ENCODE measurements around the gene WDFY2.
"Not testable (repeated sequence)": the region's sequence is repeated elsewhere in the genome, so short reads cannot be mapped to it uniquely, and the experiment has no call there.

The WDFY2 gene, protein sequence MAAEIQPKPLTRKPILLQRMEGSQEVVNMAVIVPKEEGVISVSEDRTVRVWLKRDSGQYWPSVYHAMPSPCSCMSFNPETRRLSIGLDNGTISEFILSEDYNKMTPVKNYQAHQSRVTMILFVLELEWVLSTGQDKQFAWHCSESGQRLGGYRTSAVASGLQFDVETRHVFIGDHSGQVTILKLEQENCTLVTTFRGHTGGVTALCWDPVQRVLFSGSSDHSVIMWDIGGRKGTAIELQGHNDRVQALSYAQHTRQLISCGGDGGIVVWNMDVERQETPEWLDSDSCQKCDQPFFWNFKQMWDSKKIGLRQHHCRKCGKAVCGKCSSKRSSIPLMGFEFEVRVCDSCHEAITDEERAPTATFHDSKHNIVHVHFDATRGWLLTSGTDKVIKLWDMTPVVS

DNA sequence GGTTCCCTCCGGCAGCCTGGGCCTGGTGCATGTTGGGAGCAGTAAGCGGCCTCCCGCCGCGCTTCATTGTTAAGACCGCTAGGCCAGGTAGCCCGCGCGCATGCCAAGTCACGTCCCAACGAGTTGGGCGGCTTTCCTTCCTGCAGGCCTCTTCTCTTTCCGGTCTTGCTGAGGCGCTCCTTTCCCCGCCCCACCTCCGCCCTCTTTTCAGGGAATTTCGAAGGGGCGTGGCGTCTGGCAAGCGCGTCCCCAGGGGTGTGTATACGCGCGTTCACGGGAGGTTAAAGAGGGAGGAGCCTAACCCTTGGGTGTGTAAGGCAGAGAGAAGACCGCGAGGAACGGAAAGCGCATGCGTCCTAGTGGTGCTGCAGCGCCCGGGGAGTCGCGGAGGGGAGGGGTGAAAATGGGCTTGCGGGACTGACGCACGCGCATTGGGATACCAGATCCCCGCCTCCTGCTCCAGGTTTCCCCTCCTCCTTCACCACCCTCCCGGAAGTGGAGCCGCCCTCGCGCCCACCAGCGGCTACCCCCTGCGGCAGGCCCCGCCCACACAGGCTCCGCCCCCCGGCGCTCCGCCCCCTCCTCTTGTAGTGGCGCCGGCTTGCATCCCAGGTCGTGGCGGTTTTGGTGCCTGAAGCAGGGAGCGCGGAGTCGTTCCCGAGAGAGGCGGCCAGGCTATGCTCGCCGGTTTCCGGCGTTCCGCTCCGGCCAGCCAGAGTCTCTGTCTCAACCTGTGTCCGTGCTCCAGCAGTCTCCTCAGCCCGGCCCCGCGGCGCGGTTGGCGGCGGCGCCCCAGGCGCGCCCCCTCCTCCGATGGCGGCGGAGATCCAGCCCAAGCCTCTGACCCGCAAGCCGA is at the start of gene WDFY2:
TSS of gene WDFY2 (plus strand) at position 588 of the 856 bp plus-strand sequence. CDS start at position 814, 226 bp downstream.
- peak; percentile 99 for DNase-seq (ENCODE audit: low spot score)

GRCh38 chr13:51538591-51539179 is 45.6 kb upstream of the WDFY2 start:
- DNase-seq (ENCODE audit: low spot score), result no peak

GRCh38 chr13:51539887-51540286 is 44.4 kb upstream of the WDFY2 start:
- peak; percentile 40 for DNase-seq (ENCODE audit: low spot score)

DNA sequence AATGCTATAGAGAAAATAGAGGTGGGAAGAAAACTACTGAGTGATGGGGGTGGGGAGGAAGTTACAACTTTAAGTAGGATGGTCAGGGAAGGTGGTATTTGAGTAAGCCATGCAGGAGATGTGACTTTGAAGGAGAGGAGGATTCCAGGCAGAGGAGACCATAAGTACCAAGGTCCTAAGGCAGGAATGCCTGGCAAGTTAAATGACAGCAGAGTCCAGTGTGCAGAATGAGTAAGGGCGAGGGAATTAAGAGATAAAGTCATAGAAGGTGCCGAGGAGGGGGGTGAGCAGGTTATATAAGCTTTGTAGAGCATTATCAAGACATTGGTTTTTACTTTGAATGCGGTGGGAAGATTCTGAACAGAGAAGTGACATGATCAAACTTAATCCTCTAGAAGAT is 43.2 kb upstream of the WDFY2 start:
- no peak for DNase-seq (ENCODE audit: low spot score)

GRCh38 chr13:51541809-51542258 is 42.4 kb upstream of the WDFY2 start:
- DNase-seq (ENCODE audit: low spot score), result no peak

DNA sequence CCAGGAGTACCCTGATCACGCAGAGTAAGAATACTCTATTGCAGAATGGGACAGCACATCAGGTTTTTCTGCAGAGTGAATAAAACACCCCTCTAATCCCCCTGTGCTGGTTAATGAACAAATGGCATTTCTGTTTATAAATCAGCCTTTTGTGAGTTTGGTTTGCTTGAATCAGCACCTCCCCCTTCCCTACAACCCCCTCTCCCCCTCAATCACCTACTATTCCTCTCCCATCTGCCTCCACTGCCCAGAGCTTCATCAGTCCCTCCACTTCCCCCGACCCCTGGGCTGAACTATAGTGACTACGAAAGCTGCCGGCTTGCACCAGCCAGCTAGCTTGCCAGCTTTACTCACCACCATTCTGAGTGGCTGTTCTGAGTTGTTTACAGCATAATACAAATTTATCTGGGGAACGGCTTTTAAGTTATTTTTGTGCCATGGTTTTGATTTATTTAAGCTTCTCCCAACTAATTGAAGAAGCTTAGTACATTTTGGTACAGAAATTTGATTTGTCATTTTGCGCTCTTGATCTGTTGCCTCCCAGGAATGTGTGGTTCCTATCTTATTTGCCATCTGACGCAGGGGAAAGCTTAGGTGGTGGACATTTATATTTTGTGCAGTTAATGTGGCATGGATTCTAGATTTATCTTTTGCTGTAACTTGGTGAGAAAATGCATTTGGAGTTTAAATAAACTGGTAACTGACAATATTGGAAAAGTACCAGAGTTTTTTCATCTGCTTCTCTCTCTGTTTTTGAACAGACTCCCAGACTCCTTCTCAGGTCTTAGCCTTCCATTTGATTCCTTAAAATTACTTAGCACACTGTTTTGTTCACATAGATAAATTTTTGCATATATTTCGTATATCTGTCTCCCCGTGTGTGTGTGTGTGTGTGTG is 41.7 kb upstream of the WDFY2 start:
- no peak for DNase-seq (ENCODE audit: low spot score)

DNA sequence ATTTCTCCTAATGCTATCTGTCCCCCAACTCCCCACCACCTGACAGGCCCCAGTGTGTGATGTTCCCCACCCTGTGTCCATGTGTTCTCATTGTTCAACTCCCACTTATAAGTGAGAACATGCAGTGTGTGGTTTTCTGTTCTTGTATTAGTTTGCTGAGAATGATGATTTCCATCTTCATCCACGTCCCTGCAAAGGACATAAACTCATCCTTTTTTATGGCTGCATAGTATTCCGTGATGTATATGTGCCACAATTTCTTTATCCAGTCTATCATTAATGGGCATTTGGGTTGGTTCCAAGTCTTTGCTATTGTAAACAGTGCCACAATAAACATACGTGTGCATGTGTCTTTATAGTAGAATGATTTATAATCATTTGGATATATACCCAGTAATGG is 38.8 kb upstream of the WDFY2 start:
- not testable (repeated sequence) for DNase-seq (ENCODE audit: low spot score)

DNA sequence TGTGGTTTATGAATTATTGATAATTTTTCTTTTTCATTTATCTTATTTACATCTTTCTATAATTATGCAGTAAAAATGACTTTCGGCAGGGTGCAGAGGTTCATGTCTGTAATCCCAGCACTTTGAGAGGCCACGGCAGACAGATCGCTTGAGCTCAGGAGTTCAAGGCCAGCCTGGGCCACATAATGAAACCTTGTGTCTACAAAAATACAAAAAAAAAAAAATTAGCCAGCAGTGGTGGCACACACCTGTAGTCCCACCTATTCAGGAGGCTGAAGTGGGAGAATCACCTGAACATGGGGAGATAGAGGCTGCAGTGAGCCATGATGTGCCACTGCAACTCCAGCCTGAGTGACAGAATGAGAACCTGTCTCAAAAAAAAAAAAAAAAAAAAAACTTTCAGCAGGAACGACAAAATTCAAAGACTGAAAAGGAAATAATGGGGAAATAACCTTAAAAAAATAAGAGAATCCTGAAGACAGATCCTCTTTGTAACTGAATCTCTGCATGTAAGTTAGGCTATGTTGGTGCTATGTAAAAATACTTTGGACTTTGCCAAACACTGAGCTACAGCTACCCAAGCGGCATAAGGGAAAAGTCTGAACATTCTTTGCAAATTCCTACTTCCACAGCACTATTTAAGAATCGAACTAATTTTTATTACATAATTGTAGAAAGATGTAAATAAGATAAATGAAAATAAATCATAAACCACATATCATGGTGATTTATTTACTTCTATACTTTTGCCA is 36.7 kb upstream of the WDFY2 start:
- no peak for DNase-seq (ENCODE audit: low spot score)

DNA sequence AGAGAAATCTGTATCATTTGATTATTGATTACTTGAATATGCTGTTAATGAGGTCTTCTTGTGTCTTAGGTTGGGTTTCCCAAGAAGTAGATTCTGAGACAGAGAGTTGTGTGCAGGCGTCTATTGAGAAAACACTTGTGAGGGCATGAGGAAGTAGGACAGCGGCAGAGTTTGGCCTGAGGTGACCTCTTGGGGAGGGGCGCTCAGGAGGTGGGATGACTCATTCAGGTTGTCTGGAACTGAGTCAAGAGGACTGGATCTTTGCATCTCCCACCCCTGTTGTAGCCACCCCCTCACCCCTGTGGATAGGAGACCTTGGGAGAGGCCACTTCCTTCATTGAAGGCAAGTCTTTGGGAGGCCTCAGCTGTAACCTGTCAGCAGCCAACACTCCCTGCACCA is 35.2 kb upstream of the WDFY2 start:
- no peak for DNase-seq (ENCODE audit: low spot score)

- DNase-seq (ENCODE audit: low spot score), result no peak
These were observed 34.7 kb upstream of the WDFY2 start for GRCh38 chr13:51549593-51549992.

- DNase-seq (ENCODE audit: low spot score), result no peak
These were observed 34.1 kb upstream of the WDFY2 start for GRCh38 chr13:51550151-51550550.

DNA sequence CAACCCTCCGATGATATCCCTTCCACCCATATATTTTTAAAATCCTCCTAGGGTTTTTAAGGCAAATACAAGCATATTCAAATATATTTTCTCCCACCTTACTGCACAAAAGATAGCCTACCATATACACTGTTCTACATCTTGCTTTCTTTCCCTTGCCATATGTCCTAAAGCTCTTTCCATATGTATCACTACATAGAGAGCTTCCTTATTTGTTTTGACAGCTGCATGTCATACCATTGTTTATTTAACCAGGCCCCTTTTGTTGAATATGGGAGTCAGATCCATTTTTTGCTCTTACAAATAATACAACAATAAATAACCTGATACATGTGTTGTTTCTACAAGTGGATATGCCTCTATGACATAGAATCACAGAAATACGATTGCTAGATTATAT is 32.8 kb upstream of the WDFY2 start:
- DNase-seq (ENCODE audit: low spot score), result no peak

GRCh38 chr13:51552027-51552426 is 32.2 kb upstream of the WDFY2 start:
- DNase-seq (ENCODE audit: low spot score), result no peak

- DNase-seq (ENCODE audit: low spot score), result no peak
These were observed 30.7 kb upstream of the WDFY2 start for GRCh38 chr13:51553531-51553930.

DNA sequence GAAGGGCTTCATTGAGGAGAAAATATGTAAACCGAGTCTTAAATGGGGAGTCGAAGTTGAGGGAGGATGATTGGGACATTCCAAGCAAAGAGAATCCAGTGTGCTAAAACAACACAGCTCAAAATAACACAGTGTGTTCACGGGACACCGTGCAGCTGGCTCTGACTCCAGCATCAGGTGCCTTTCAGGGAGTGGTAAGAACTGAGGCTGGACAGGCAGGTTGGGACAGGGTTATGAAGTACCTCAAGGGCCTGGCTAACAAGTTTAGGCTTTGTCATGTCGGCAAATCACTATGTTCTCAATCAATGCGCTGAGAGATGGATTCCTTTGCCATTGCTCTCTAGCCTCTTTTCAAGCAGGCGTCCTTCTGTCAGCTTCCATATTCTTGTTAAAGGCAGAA is 27.5 kb upstream of the WDFY2 start:
- no peak for DNase-seq (ENCODE audit: low spot score)

- DNase-seq (ENCODE audit: low spot score), result no peak
These were observed 26.8 kb upstream of the WDFY2 start for GRCh38 chr13:51557438-51557837.

- peak; percentile 78 for DNase-seq (ENCODE audit: low spot score)
These were observed 26.2 kb upstream of the WDFY2 start for GRCh38 chr13:51557875-51558612.

DNA sequence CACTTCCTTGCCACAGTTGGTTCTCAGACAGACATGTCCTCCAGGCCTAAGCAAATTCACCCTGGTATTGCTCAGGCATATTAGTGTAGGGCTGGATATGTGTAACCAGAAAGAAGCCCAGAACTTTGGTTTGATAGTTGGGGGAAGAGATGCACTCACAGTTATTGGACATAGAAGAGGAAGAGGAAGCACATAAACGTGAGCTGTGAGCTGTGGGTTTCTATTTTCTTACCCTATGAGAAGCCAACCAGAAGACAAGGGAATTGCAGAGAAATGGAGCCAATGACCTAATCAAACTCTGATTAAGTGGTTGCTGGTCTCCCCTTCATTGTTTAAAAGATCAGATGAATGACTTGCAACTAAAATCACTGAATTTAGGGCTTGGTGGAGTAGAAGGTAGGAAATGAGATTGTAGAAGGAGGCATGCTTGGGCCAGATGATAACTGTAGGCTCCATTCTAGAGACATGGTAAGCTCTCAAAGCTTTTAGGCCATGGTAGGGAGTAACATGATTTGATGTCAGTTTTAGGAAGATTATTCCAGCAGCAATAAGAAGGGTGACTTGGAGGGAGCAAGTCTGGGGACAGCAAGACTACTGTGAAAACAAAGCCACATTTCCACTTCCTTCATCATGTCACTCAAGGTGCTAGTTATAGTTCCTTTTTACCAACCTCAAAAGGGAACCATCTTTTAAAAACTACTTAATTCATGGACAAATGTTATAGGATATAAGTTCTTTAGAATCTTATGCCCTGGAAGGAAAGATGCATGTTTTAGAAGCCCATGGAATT is 24.1 kb upstream of the WDFY2 start:
- no peak for DNase-seq (ENCODE audit: low spot score)

GRCh38 chr13:51562011-51562671 is 22.1 kb upstream of the WDFY2 start:
- DNase-seq (ENCODE audit: low spot score), result no peak
